Mammary epithelial cell (primary cell): Measurements from ENCODE around the gene GRIA1.

Experiments
- CTCF ChIP-seq, 2 donors: IDR thresholded peaks in 1 of 2; conservative IDR thresholded peaks in 1 of 2; 2 replicates each; pipeline ENCODE4 v1.5.1; 2011 to 2012; ENCODE audit warnings: inconsistent platforms in 2 of 2, low read length in 2 of 2, mild to moderate bottlenecking in 2 of 2, control low read depth in 1 of 2, low read depth in 1 of 2; ENCODE audit not compliant: insufficient read depth in 1 of 2; ENCODE audit errors: extremely low read depth in 1 of 2
- EZH2 ChIP-seq: IDR thresholded peaks from 2 replicates; pipeline ENCODE4 v1.6.1; 2012; ENCODE audit warnings: low read length, inconsistent platforms, borderline replicate concordance

GRCh38 chr5:153500178-153500577 is 9.7 kb downstream of the GRIA1 start:
- TF ChIP-seq EZH2 (no peak), CTCF (conservative IDR thresholded peaks at IDR 0.05 in 1 of 2, IDR thresholded peaks at IDR 0.05 in 1 of 2; ENCODE audit: extremely low read depth in 1 of 2, insufficient read depth in 1 of 2, low read depth in 1 of 2, low read length in 2 of 2) (no peak)
